Fibroblast of lung (primary cell): ENCODE data around the gene RHPN2.

Experiments
- EZH2 ChIP-seq: IDR thresholded peaks from 2 replicates; pipeline ENCODE4 v1.5.1; 2012; ENCODE audit warnings: low read length, control low read depth, mild to moderate bottlenecking; ENCODE audit errors: missing control alignments
- TF ChIP-seq, protein P1 (sequence below), 2 donors: IDR thresholded peaks in 1 of 2; conservative IDR thresholded peaks in 1 of 2; 1 replicate in 1 of 2; 2 replicates in 1 of 2; pipeline ENCODE4 v1.5.1; 2011 to 2012; ENCODE audit warnings: low read length in 2 of 2, control low read depth in 1 of 2, inconsistent platforms in 1 of 2, low read depth in 1 of 2, mild to moderate bottlenecking in 1 of 2

DNA sequence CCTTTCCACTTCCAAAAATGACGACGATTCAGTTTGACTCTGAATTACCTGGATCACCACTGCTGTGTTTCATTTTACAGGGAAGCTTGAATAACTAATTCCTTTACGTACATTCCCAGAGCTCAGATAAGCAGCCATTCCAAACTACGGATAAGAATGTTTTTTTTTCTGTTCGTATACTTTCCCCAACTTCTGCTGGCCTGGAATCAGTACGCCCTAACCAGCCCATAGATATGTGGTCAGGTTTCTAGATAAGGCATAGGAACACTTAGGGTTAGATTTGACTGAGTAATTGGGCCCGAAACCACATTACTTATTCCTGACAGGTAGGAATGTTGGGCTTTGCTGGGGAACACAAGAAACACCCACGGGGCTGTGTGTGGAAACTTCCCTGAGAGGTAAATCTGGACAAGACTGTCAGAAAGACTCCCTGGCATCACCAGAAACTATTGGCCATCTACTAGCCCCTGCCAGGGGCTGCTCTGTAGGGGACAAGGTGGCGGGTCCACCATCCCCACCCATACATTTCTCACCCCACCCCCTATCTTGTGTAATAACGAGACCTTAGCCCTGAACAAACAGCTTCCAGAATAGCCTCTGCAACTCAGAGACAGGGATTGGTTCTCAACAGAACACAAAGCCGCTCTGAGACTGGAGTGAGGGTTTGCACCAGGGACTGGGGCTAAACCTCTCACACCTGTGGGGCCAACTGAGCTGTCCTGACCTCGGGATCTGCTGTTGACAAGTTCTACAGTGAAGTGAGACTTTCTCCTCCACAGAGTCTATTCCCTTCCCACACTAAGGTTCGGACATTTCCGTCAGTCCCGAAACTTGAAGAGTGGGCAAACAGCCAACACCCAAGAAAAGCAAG lies 15.6 kb downstream of the RHPN2 start:
- no peak for TF ChIP-seq EZH2
- TF ChIP-seq, protein P1, sequence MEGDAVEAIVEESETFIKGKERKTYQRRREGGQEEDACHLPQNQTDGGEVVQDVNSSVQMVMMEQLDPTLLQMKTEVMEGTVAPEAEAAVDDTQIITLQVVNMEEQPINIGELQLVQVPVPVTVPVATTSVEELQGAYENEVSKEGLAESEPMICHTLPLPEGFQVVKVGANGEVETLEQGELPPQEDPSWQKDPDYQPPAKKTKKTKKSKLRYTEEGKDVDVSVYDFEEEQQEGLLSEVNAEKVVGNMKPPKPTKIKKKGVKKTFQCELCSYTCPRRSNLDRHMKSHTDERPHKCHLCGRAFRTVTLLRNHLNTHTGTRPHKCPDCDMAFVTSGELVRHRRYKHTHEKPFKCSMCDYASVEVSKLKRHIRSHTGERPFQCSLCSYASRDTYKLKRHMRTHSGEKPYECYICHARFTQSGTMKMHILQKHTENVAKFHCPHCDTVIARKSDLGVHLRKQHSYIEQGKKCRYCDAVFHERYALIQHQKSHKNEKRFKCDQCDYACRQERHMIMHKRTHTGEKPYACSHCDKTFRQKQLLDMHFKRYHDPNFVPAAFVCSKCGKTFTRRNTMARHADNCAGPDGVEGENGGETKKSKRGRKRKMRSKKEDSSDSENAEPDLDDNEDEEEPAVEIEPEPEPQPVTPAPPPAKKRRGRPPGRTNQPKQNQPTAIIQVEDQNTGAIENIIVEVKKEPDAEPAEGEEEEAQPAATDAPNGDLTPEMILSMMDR (conservative IDR thresholded peaks at IDR 0.05 in 1 of 2, IDR thresholded peaks at IDR 0.05 in 1 of 2; ENCODE audit: low read depth in 1 of 2, low read length in 2 of 2): no peak
